ENCODE data around the gene RBP2. TPM values are rescaled to one million over a fixed set of nuclear protein-coding genes. Genes with fewer than 3 reads are reported as not detected.

Gene RBP2
- total RNA-seq, 2 experiments from 2014 or later = not detected

DNA sequence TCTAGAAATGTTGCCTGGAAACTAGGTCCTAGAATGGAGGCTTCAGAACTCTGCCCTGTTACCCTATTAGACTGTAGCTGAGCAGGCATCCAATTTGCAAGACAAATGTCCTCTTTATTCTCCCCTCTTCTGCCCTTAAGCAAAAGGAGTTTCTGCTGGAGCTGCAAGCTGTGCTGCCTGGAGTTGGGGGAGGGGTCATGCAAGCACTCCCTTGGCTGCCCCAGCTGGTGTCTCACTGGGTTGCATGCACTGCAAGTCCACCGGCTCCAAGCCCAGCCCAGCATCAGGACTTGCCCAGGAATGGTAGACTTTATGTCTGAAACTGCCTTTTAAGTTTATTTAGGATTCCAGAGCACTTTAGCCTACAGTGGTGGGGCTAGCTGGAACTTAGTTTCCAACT is 15.7 kb upstream of the RBP2 start:
- Histone ChIP-seq H3K4me1 (ENCODE audit: insufficient read depth, low read length, poor library complexity, severe bottlenecking) (no peaks in the 10 kb centered on the region), H3K9me2 (ENCODE audit: insufficient read depth, low read length) (no peaks in the 10 kb centered on the region), H2AFZ (ENCODE audit: low read length) (no peak overlapping the region), H3K4me3 (ENCODE audit: low read depth, low read length, poor library complexity, severe bottlenecking) (no peak overlapping the region), H3K4me2 (ENCODE audit: low read length) (no peak overlapping the region), H4K20me1 (ENCODE audit: insufficient read depth, low read length) (no peaks in the 10 kb centered on the region), H3K27ac (ENCODE audit: low read depth, low read length, poor library complexity, severe bottlenecking) (no peak overlapping the region), H3K9me3 (ENCODE audit: low read length) (no peaks in the 10 kb centered on the region), H3K79me2 (ENCODE audit: insufficient read depth, low read depth, low read length) (no peaks in the 10 kb centered on the region), H3K36me3 (ENCODE audit: insufficient read depth, low read length) (no peaks in the 10 kb centered on the region)
- DNase-seq (ENCODE audit: low spot score) = no peak
- no TSS peak for BruUV-seq (replicated peaks)
- POLR2A ChIA-PET = interaction anchor here (1.4 kb wide), 1 partner anchor 11 kb away, joined by 3 read pairs; no protein-coding TSS in a partner anchor
- CTCF ChIA-PET (ENCODE audit: unreplicated experiment) = no interaction called here
- intact Hi-C loops (cut with micrococcal nuclease; ENCODE audit: unreplicated experiment) = no loop called here
- TF ChIP-seq, protein P1, sequence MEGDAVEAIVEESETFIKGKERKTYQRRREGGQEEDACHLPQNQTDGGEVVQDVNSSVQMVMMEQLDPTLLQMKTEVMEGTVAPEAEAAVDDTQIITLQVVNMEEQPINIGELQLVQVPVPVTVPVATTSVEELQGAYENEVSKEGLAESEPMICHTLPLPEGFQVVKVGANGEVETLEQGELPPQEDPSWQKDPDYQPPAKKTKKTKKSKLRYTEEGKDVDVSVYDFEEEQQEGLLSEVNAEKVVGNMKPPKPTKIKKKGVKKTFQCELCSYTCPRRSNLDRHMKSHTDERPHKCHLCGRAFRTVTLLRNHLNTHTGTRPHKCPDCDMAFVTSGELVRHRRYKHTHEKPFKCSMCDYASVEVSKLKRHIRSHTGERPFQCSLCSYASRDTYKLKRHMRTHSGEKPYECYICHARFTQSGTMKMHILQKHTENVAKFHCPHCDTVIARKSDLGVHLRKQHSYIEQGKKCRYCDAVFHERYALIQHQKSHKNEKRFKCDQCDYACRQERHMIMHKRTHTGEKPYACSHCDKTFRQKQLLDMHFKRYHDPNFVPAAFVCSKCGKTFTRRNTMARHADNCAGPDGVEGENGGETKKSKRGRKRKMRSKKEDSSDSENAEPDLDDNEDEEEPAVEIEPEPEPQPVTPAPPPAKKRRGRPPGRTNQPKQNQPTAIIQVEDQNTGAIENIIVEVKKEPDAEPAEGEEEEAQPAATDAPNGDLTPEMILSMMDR (conservative IDR thresholded peaks at IDR 0.05; ENCODE audit: low read length) = no peak
- no peak for TF ChIP-seq EZH2phosphoT487 (IDR thresholded peaks at IDR 0.05; ENCODE audit: borderline replicate concordance, low read depth, low read length)

DNA sequence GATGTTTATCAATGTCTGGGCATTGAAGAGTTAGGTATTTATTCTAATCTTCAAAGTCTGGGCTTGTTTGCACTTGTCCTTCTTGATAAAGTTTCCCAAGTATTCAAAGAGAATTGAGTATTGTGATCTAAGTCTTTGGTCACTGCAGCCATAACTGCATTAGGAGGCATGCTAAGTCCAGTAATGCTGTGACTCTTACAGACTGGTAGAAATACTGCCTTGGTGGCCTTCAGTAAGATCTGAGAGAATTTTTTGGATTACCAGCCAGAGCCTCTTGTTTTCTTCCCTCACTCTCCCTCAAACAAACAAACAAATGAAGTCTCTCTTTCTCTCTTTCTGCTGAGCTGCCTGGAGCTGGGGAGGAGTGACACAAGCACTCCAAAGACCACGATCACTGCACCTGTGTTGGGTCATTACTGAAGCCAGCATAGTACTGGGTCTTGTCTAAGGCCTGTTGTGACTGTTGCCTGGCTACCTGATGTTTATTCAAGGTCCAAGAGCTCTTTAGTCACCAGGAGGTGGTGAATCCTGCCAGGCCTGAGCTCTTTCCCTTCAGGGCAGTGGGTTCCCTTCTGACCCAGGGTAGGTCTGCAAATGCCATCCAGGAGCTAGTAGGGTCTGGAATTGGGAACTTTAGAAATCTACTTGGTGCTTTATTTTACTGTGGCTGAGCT is 14.8 kb upstream of the RBP2 start:
- no peak overlapping the region for H3K27ac ChIP-seq (ENCODE audit: low read depth, low read length, poor library complexity, severe bottlenecking)
- no peaks in the 10 kb centered on the region for H4K20me1 ChIP-seq (ENCODE audit: insufficient read depth, low read length)
- no peaks in the 10 kb centered on the region for H3K9me2 ChIP-seq (ENCODE audit: insufficient read depth, low read length)
- no peak overlapping the region for H2AFZ ChIP-seq (ENCODE audit: low read length)
- no peaks in the 10 kb centered on the region for H3K79me2 ChIP-seq (ENCODE audit: insufficient read depth, low read depth, low read length)
- intact Hi-C loops (cut with micrococcal nuclease; ENCODE audit: unreplicated experiment) = no loop called here
- TF ChIP-seq EZH2phosphoT487 (IDR thresholded peaks at IDR 0.05; ENCODE audit: borderline replicate concordance, low read depth, low read length) = no peak
- TF ChIP-seq, protein P1 (conservative IDR thresholded peaks at IDR 0.05; ENCODE audit: low read length) = no peak
- CTCF ChIA-PET (ENCODE audit: unreplicated experiment) = no interaction called here
- POLR2A ChIA-PET = interaction anchor here (1.4 kb wide), 1 partner anchor 10 kb away, joined by 3 read pairs; no protein-coding TSS in a partner anchor
- no peak overlapping the region for H3K4me2 ChIP-seq (ENCODE audit: low read length)
- no TSS peak for BruUV-seq (replicated peaks)
- H3K4me1 ChIP-seq (ENCODE audit: insufficient read depth, low read length, poor library complexity, severe bottlenecking) = no peaks in the 10 kb centered on the region
- H3K36me3 ChIP-seq (ENCODE audit: insufficient read depth, low read length) = no peaks in the 10 kb centered on the region
- no peak overlapping the region for H3K4me3 ChIP-seq (ENCODE audit: low read depth, low read length, poor library complexity, severe bottlenecking)
- no peaks in the 10 kb centered on the region for H3K9me3 ChIP-seq (ENCODE audit: low read length)
- no peak for DNase-seq (ENCODE audit: low spot score)

DNA sequence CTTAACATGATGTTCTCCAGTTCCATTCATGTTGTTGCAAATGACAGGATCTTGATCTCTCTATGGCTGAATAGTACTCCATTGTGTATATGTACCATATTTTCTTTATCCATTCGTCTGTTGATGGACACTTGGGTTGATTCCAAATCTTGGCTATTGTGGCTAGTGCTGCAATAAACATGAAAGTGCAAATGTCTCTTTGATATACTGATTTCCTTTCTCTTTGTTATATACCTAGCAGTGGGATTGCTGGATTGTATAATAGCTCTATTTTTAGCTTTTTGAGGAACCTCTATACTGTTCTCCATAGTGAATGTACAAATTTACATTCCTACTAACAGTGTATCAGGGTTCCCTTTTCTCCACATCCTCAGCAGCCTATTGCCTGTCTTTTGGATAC is 5.9 kb upstream of the RBP2 start:
- TF ChIP-seq, protein P1 (conservative IDR thresholded peaks at IDR 0.05; ENCODE audit: low read length) = no peak
- no peak for TF ChIP-seq EZH2phosphoT487 (IDR thresholded peaks at IDR 0.05; ENCODE audit: borderline replicate concordance, low read depth, low read length)
- no peak overlapping the region for H3K4me3 ChIP-seq (ENCODE audit: low read depth, low read length, poor library complexity, severe bottlenecking)
- no TSS peak for BruUV-seq (replicated peaks)
- no peak overlapping the region for H3K27ac ChIP-seq (ENCODE audit: low read depth, low read length, poor library complexity, severe bottlenecking)
- H3K4me2 ChIP-seq (ENCODE audit: low read length) = no peak overlapping the region
- H3K36me3 ChIP-seq (ENCODE audit: insufficient read depth, low read length) = no peaks in the 10 kb centered on the region
- H4K20me1 ChIP-seq (ENCODE audit: insufficient read depth, low read length) = no peaks in the 10 kb centered on the region
- no peaks in the 10 kb centered on the region for H3K9me2 ChIP-seq (ENCODE audit: insufficient read depth, low read length)
- no peaks in the 10 kb centered on the region for H3K9me3 ChIP-seq (ENCODE audit: low read length)
- ChIA-PET CTCF (ENCODE audit: unreplicated experiment) (no interaction called here), POLR2A (no interaction called here)
- intact Hi-C loops (cut with micrococcal nuclease; ENCODE audit: unreplicated experiment) = no loop called here
- no peak for DNase-seq (ENCODE audit: low spot score)
- no peaks in the 10 kb centered on the region for H3K79me2 ChIP-seq (ENCODE audit: insufficient read depth, low read depth, low read length)
- no peak overlapping the region for H2AFZ ChIP-seq (ENCODE audit: low read length)
- H3K4me1 ChIP-seq (ENCODE audit: insufficient read depth, low read length, poor library complexity, severe bottlenecking) = no peaks in the 10 kb centered on the region

All from OCI-LY7 (cell line).